Activated B cell treated with CpG ODN at 0.5 μM for 24 hours (primary cell): ENCODE measurements around the gene GADL1. TPM values are rescaled to one million over a fixed set of nuclear protein-coding genes. Genes with fewer than 3 reads are reported as not detected.

Source experiments
- ATAC-seq: fragments of 200-7000 bp; cut with Tn5 transposase; one replicate; pipeline ENCODE4 v1.10.0; 2021; ENCODE audit warnings: low read depth, mild to moderate bottlenecking, moderate library complexity
- CTCF ChIA-PET: fragments of 350-600 bp; sonication (Branson Sonifier 250); formaldehyde crosslinking; loops from one replicate; lab custom pipeline; 2021; ENCODE audit warnings: antibody characterized with exemption; lab: Charles Lee
- POLR2A ChIA-PET: fragments of 350-600 bp; sonication (Branson Sonifier 250); formaldehyde crosslinking; loops from one replicate; lab custom pipeline; 2021; ENCODE audit warnings: antibody characterized with exemption; lab: Charles Lee
- DNase-seq: peaks from one replicate; pipeline ENCODE4 v3.0.0; 2022
- H3K27ac Mint-ChIP-seq: one replicate; pipeline ENCODE4 v1.8.0; 2020; ENCODE audit warnings: mixed read lengths
- H3K27me3 Mint-ChIP-seq: one replicate; pipeline ENCODE4 v1.8.0; 2021; ENCODE audit warnings: mixed read lengths
- H3K36me3 Mint-ChIP-seq: one replicate; pipeline ENCODE4 v1.8.0; 2021; ENCODE audit warnings: low read depth, mixed read lengths
- H3K4me1 Mint-ChIP-seq: one replicate; pipeline ENCODE4 v1.8.0; 2021; ENCODE audit warnings: mixed read lengths
- H3K4me3 Mint-ChIP-seq: one replicate; pipeline ENCODE4 v1.8.0; 2020; ENCODE audit warnings: mild to moderate bottlenecking, mixed read lengths
- H3K9me3 Mint-ChIP-seq: one replicate; pipeline ENCODE4 v1.8.0; 2020; ENCODE audit warnings: mixed read lengths
- CTCF ChIP-seq: fragments of 200-600 bp; IDR thresholded peaks from one replicate; pipeline ENCODE4 v1.8.0; 2022; ENCODE audit warnings: antibody characterized with exemption, mild to moderate bottlenecking
- intact Hi-C: fragments of 100-400 bp; cut with micrococcal nuclease; formaldehyde crosslinking; loops from one replicate; pipeline ENCODE4 v1.15.1; 2024
- total RNA-seq: library from RNA; stranded (reverse); gene quantifications from 2 replicates; pipeline ENCODE4 v1.2.3, GENCODE V29; 2022

The GADL1 gene
- total RNA-seq, 1 donor from 2014 or later, result not detected

GRCh38 chr3:30720586-30721313 lies 173.7 kb downstream of the GADL1 start:
- no peak overlapping the region for H3K27ac Mint-ChIP-seq
- TF ChIP-seq CTCF, result no peak
- no peak overlapping the region for H3K4me3 Mint-ChIP-seq
- H3K36me3 Mint-ChIP-seq, result no peaks in the 10 kb centered on the region
- ChIA-PET CTCF (no interaction called here), POLR2A (no interaction called here)
- ATAC-seq (no peak), DNase-seq (no peak)
- H3K4me1 Mint-ChIP-seq, result peaks cover 12% of the 10 kb centered on the region
- H3K9me3 Mint-ChIP-seq, result no peaks in the 10 kb centered on the region
- peaks cover 8% of the 10 kb centered on the region for H3K27me3 Mint-ChIP-seq
- intact Hi-C loops, result no loop called here

GRCh38 chr3:30719536-30719935 lies 174.9 kb downstream of the GADL1 start:
- ChIA-PET POLR2A (interaction anchor here (0.6 kb wide), 1 partner anchor 26 kb away, joined by 3 read pairs; no protein-coding TSS in a partner anchor), CTCF (no interaction called here)
- Mint-ChIP-seq H3K36me3 (no peaks in the 10 kb centered on the region), H3K4me1 (peaks cover 12% of the 10 kb centered on the region), H3K27me3 (peaks cover 8% of the 10 kb centered on the region), H3K4me3 (no peak overlapping the region), H3K27ac (no peak overlapping the region), H3K9me3 (peaks cover 6% of the 10 kb centered on the region)
- DNase-seq (no peak), ATAC-seq (no peak)
- intact Hi-C loops, result no loop called here
- no peak for TF ChIP-seq CTCF

- no peaks in the 10 kb centered on the region for H3K36me3 Mint-ChIP-seq
- H3K4me1 Mint-ChIP-seq, result peaks cover 14% of the 10 kb centered on the region
- no peak overlapping the region for H3K4me3 Mint-ChIP-seq
- ChIA-PET CTCF (no interaction called here), POLR2A (no interaction called here)
- H3K27me3 Mint-ChIP-seq, result no peaks in the 10 kb centered on the region
- TF ChIP-seq CTCF, result no peak
- intact Hi-C loops, result no loop called here
- no peak overlapping the region for H3K27ac Mint-ChIP-seq
- ATAC-seq (no peak), DNase-seq (no peak)
- peaks cover 7% of the 10 kb centered on the region for H3K9me3 Mint-ChIP-seq
These were observed 180.5 kb downstream of the GADL1 start for GRCh38 chr3:30713885-30714503.

- Mint-ChIP-seq H3K4me1 (peaks cover 9% of the 10 kb centered on the region), H3K36me3 (no peaks in the 10 kb centered on the region), H3K27ac (no peak overlapping the region), H3K27me3 (no peaks in the 10 kb centered on the region), H3K9me3 (peaks cover 7% of the 10 kb centered on the region), H3K4me3 (no peak overlapping the region)
- DNase-seq, result no peak
- TF ChIP-seq CTCF, result no peak
- ChIA-PET POLR2A (no interaction called here), CTCF (no interaction called here)
- intact Hi-C loops, result no loop called here
- no peak for ATAC-seq
These were observed 181.5 kb downstream of the GADL1 start for GRCh38 chr3:30712991-30713390.

- DNase-seq (no peak), ATAC-seq (no peak)
- intact Hi-C loops, result no loop called here
- Mint-ChIP-seq H3K4me1 (peaks cover 9% of the 10 kb centered on the region), H3K27me3 (no peaks in the 10 kb centered on the region), H3K27ac (no peak overlapping the region), H3K36me3 (no peaks in the 10 kb centered on the region), H3K9me3 (peaks cover 7% of the 10 kb centered on the region), H3K4me3 (no peak overlapping the region)
- TF ChIP-seq CTCF, result no peak
- POLR2A ChIA-PET, result no interaction called here
- CTCF ChIA-PET, result no interaction called here
These were observed 182.6 kb downstream of the GADL1 start for GRCh38 chr3:30711867-30712266.
